Upper lobe of left lung (tissue), 6 donors: ENCODE measurements around the gene TEAD3. TPM values are rescaled to one million over a fixed set of nuclear protein-coding genes. Genes with fewer than 3 reads are reported as not detected.

ENCODE experiments used
- ATAC-seq, 2 donors: fragments of 200-7000 bp; cut with Tn5 transposase; one replicate each; pipeline ENCODE4 v1.9.1; 2022; ENCODE audit warnings: mild to moderate bottlenecking in 2 of 2, moderate library complexity in 2 of 2; ENCODE audit not compliant: low FRiP score in 2 of 2
- DNase-seq, 2 donors: peaks; one replicate each; pipeline ENCODE4 v3.0.0-alpha.2; 2019 to 2020
- H3K27ac ChIP-seq, 4 donors: fragments of 200-600 bp; sonication (generic); one replicate each; pipeline ENCODE4 v1.5.1; 2016 to 2019
- H3K27me3 ChIP-seq, 4 donors: fragments of 200-600 bp; sonication (generic); one replicate each; pipeline ENCODE4 v1.5.1; 2017 to 2019
- H3K36me3 ChIP-seq, 4 donors: fragments of 200-600 bp; sonication (generic); one replicate each; pipeline ENCODE4 v1.5.1; 2016 to 2019
- H3K4me1 ChIP-seq, 4 donors: fragments of 200-600 bp; sonication (generic); one replicate each; pipeline ENCODE4 v1.5.1; 2018 to 2019
- H3K4me3 ChIP-seq, 4 donors: fragments of 200-600 bp; sonication (generic); one replicate each; pipeline ENCODE4 v1.5.1; 2017 to 2019; ENCODE audit warnings: mild to moderate bottlenecking in 2 of 4, moderate library complexity in 1 of 4
- H3K9me3 ChIP-seq, 4 donors: fragments of 200-600 bp; sonication (generic); one replicate each; pipeline ENCODE4 v1.5.1; 2018 to 2019
- CTCF ChIP-seq, 6 experiments: fragments of 450-650 bp in 4 of 6; fragments of 200-600 bp in 2 of 6; sonication (generic) in 2 of 6; IDR thresholded peaks; one replicate each; pipeline ENCODE4 v1.5.1; 2016 to 2019; ENCODE audit warnings: antibody characterized with exemption in 6 of 6
- EP300 ChIP-seq, 4 donors: sonication (generic); formaldehyde crosslinking; IDR thresholded peaks; one replicate each; pipeline ENCODE4 v1.5.1; 2017; ENCODE audit warnings: antibody characterized with exemption in 4 of 4, control low read depth in 2 of 4
- POLR2A ChIP-seq, 4 donors: fragments of 450-650 bp; IDR thresholded peaks; one replicate each; pipeline ENCODE4 v1.5.1; 2016 to 2017; ENCODE audit warnings: antibody characterized with exemption in 4 of 4, mild to moderate bottlenecking in 2 of 4
- POLR2AphosphoS5 ChIP-seq, 2 donors: sonication (generic); formaldehyde crosslinking; IDR thresholded peaks; one replicate each; pipeline ENCODE4 v1.5.1; 2017; ENCODE audit warnings: antibody characterized with exemption in 2 of 2
- WGBS, 2 donors: methylation state at CpG; one replicate each; pipeline ENCODE4 v1.1.5; 2017 to 2018; 5-methylcytosine and 5-hydroxymethylcytosine counted together
- total RNA-seq, 6 donors: library from RNA; depleted of rRNA in 4 of 6; stranded (reverse); fragments of >200 nt in 4 of 6; gene quantifications; one replicate each; pipeline versions ENCODE4 v1.1.0 to v1.2.1, GENCODE V29; 2016 to 2021
- donor health status: DM: no; HTN: no; CAD: no; lungs with moderate emphysema.
- donor health status: DM: no; HTN: yes; CAD: no; lungs with severe emphysema.

The TEAD3 gene
- total RNA-seq, 6 donors from 2014 or later, result 19.0 to 28.2 (median 21.2) TPM

DNA sequence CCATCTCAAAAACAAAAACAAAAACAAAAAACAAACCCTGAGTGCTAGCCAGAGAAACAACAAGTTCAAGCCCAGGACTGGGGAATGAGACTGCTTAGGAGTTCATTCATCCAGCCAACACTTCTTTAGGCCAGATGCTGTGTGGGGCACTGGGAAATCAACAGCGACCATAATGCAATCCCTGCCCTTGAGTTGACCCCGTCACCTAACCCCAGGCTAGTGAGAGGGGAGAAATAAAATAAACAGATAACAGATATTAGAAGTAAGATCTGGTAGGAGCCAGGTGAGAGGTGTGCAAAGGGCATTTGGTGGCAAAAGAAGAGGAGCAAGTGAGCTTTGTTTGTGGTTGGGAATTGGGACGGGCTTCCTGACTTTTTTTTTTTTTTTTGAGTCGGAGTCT, 33.6 kb downstream of the TEAD3 start:
- Histone ChIP-seq H3K36me3 (peaks cover 0 to 21% (median 8%) of the 10 kb centered on the region in 4 donors), H3K9me3 (no peaks in the 10 kb centered on the region), H3K27me3 (no peaks in the 10 kb centered on the region), H3K27ac (no peak overlapping the region), H3K4me3 (no peak overlapping the region), H3K4me1 (peaks cover 0 to 6% (median 4%) of the 10 kb centered on the region in 4 donors)
- WGBS, 2 donors, result 90% methylated on average over 4 of the region's 4 CpGs
- no peak for TF ChIP-seq POLR2A (IDR thresholded peaks at IDR 0.05)
- no peak for TF ChIP-seq POLR2AphosphoS5 (IDR thresholded peaks at IDR 0.05)
- TF ChIP-seq EP300 (IDR thresholded peaks at IDR 0.05), result no peak
- TF ChIP-seq CTCF (IDR thresholded peaks at IDR 0.05), result no peak
- DNase-seq, result no peak
- ATAC-seq, result no peak

GRCh38 chr6:35461270-35461669, 35.6 kb downstream of the TEAD3 start:
- no peak overlapping the region for H3K4me3 ChIP-seq
- H3K9me3 ChIP-seq, result no peaks in the 10 kb centered on the region
- DNase-seq (no peak), ATAC-seq (no peak)
- TF ChIP-seq POLR2A (IDR thresholded peaks at IDR 0.05) (no peak), POLR2AphosphoS5 (IDR thresholded peaks at IDR 0.05) (no peak), CTCF (IDR thresholded peaks at IDR 0.05) (no peak)
- peaks cover 0 to 40% (median 13%) of the 10 kb centered on the region in 4 donors for H3K36me3 ChIP-seq
- no peaks in the 10 kb centered on the region for H3K4me1 ChIP-seq
- no peaks in the 10 kb centered on the region for H3K27me3 ChIP-seq
- WGBS, 2 donors, result 89 to 90% methylated on average over 3 of the region's 3 CpGs
- H3K27ac ChIP-seq, result no peak overlapping the region

DNA sequence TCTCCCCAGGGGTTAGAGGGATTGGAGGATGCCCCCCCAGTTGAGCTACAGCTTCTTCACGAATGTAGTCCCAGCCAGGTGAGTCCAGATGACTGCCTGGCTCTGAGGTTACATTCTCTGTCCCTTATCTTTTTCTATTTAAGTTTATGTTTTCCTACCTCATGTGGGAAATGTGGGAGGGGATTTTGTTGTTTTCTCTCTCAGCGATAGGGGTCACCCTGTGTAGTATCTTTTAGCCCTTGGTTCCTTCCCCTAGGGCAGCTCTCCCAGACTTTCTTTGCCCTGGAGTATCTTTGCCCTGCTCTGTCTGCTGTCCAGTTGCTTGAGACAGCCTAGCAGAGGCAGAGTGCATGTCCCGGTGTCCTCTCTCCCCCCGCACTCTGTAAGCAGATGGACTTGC, 39.0 kb downstream of the TEAD3 start:
- Histone ChIP-seq H3K27ac (no peak overlapping the region), H3K36me3 (peaks cover 0 to 46% (median 17%) of the 10 kb centered on the region in 4 donors)

GRCh38 chr6:35454391-35455110, 42.3 kb downstream of the TEAD3 start:
- DNase-seq (no peak), ATAC-seq (no peak)
- Histone ChIP-seq H3K4me3 (no peak overlapping the region), H3K27me3 (no peaks in the 10 kb centered on the region), H3K9me3 (no peaks in the 10 kb centered on the region), H3K4me1 (peaks cover 18 to 32% (median 31%) of the 10 kb centered on the region in 4 donors), H3K27ac (no peak overlapping the region), H3K36me3 (peaks cover 0 to 39% (median 13%) of the 10 kb centered on the region in 4 donors)
- TF ChIP-seq POLR2A (IDR thresholded peaks at IDR 0.05) (no peak), CTCF (IDR thresholded peaks at IDR 0.05) (no peak), EP300 (IDR thresholded peaks at IDR 0.05) (no peak), POLR2AphosphoS5 (IDR thresholded peaks at IDR 0.05) (no peak)
- 78 to 83% methylated on average over 9 of the region's 9 CpGs for WGBS, 2 donors

More for the DNA sequence above, 39.0 kb downstream of the TEAD3 start:
- no peaks in the 10 kb centered on the region for H3K27me3 ChIP-seq
- no peak for ATAC-seq
- no peak for DNase-seq
- no peak for TF ChIP-seq POLR2AphosphoS5 (IDR thresholded peaks at IDR 0.05)
- no peak for TF ChIP-seq EP300 (IDR thresholded peaks at IDR 0.05)
- no peak for TF ChIP-seq POLR2A (IDR thresholded peaks at IDR 0.05)
- TF ChIP-seq CTCF (IDR thresholded peaks at IDR 0.05), result no peak
- peaks cover 10 to 19% (median 17%) of the 10 kb centered on the region in 4 donors for H3K4me1 ChIP-seq
- no peak overlapping the region for H3K4me3 ChIP-seq
- no peaks in the 10 kb centered on the region for H3K9me3 ChIP-seq
- WGBS, 2 donors, result 83 to 94% methylated on average over 4 of the region's 4 CpGs

GRCh38 chr6:35453236-35453635, 43.6 kb downstream of the TEAD3 start:
- peak overlapping the region in 3 of 4 donors; percentile 60 to 95 (median 87) for H3K4me3 ChIP-seq
- ATAC-seq, result no peak
- 15 to 30% methylated on average over 3 of the region's 3 CpGs for WGBS, 2 donors

More at GRCh38 chr6:35453236-35453635, 43.6 kb downstream of the TEAD3 start:
- Histone ChIP-seq H3K27me3 (no peaks in the 10 kb centered on the region), H3K27ac (peak overlapping the region in 1 of 4 donors; percentile 86), H3K36me3 (peaks cover 0 to 28% (median 9%) of the 10 kb centered on the region in 4 donors), H3K9me3 (no peaks in the 10 kb centered on the region), H3K4me1 (peaks cover 18 to 38% (median 31%) of the 10 kb centered on the region in 4 donors)
- no peak for DNase-seq
- TF ChIP-seq POLR2AphosphoS5 (IDR thresholded peaks at IDR 0.05) (no peak), POLR2A (IDR thresholded peaks at IDR 0.05) (no peak), EP300 (IDR thresholded peaks at IDR 0.05) (no peak), CTCF (IDR thresholded peaks at IDR 0.05) (no peak)
